ENCODE measurements around the gene EXT2. TPM values are rescaled to one million over a fixed set of nuclear protein-coding genes. Genes with fewer than 3 reads are reported as not detected.

Gene EXT2
- total and polyA plus RNA-seq, 4 donors: 18.0 to 95.3 (median 45.9) TPM

DNA sequence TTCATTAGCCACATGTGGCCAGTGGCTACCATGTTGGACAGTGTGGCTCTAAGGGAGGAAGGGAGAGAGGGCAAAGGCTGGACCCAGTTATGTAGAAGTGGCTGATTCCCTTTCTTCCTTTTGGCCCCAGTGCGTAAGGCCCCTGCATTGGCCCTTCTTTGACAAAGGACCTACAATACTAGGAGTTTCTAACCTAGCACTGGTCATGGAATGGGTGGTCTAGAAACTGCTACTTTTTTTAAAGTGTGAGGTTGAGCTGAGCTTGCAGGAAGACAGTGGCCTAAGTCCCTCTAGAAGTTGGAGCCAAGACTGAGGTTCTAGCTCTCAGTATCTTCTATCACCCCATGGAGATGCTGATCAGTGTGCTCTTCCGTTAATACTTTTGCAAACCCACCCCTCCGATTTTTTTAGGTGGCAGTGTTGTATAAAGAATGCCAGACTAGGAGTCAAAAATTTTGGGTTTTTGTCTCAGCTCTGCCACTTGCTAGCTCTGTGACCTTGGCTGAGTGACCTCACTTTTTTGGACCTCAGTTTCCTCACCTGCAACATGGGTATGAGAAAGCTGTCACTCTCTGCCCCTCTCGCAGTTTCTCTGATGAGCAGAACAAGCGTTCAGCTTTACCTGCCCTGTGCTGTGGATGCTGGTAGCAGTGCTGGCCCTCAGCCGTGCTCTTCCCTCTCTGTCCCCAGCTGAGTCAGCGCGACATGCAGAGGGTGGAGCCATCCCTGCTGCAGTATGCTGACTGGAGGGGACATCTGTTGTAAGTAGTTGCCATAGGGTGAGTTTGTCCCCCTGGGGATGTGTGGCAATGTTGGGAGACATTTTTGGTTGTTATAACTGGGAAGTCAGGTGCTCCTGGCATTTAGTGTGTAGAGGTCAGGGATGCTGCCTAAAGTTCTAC, 22.5 kb upstream of the EXT2 start:
- DNase-seq (no peak), ATAC-seq (ENCODE audit: insufficient read depth, low FRiP score) (no peak)
- WGBS, 2 donors: 95 to 97% methylated on average over 8 of the region's 8 CpGs

GRCh38 chr11:44078794-44079193, 16.7 kb upstream of the EXT2 start:
- Histone ChIP-seq H3K9me3 (ENCODE audit: control insufficient read depth in 4 of 4, insufficient read depth in 3 of 4, low read length in 3 of 4) (no peaks in the 10 kb centered on the region), H3K9ac (ENCODE audit: insufficient read depth in 1 of 2, low read length in 2 of 2) (no peak overlapping the region), H3K27me3 (ENCODE audit: control insufficient read depth in 3 of 3, insufficient read depth in 3 of 3, low read length in 2 of 3) (no peaks in the 10 kb centered on the region), H3K36me3 (ENCODE audit: control insufficient read depth in 4 of 4, insufficient read depth in 4 of 4, low read length in 4 of 4) (peaks cover 0 to 25% (median 7%) of the 10 kb centered on the region in 4 donors), H3K27ac (ENCODE audit: low read depth in 1 of 2, low read length in 1 of 2) (no peak overlapping the region), H3K4me1 (ENCODE audit: control insufficient read depth in 5 of 5, insufficient read depth in 5 of 5, low read length in 5 of 5) (peaks cover 0 to 2% (median 0%) of the 10 kb centered on the region in 5 donors), H3K4me3 (no peak overlapping the region)
- TF ChIP-seq, protein P1, sequence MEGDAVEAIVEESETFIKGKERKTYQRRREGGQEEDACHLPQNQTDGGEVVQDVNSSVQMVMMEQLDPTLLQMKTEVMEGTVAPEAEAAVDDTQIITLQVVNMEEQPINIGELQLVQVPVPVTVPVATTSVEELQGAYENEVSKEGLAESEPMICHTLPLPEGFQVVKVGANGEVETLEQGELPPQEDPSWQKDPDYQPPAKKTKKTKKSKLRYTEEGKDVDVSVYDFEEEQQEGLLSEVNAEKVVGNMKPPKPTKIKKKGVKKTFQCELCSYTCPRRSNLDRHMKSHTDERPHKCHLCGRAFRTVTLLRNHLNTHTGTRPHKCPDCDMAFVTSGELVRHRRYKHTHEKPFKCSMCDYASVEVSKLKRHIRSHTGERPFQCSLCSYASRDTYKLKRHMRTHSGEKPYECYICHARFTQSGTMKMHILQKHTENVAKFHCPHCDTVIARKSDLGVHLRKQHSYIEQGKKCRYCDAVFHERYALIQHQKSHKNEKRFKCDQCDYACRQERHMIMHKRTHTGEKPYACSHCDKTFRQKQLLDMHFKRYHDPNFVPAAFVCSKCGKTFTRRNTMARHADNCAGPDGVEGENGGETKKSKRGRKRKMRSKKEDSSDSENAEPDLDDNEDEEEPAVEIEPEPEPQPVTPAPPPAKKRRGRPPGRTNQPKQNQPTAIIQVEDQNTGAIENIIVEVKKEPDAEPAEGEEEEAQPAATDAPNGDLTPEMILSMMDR (IDR thresholded peaks at IDR 0.05; ENCODE audit: control extremely low read depth, extremely low read depth): no peak
- DNase-seq: no peak
- ATAC-seq (ENCODE audit: insufficient read depth, low FRiP score): no peak
- 93 to 98% methylated on average over 5 of the region's 5 CpGs for WGBS, 2 donors

More for the DNA sequence above, 22.5 kb upstream of the EXT2 start:
- Histone ChIP-seq H3K4me3 (no peak overlapping the region), H3K9me3 (ENCODE audit: control insufficient read depth in 4 of 4, insufficient read depth in 3 of 4, low read length in 3 of 4) (no peaks in the 10 kb centered on the region), H3K4me1 (ENCODE audit: control insufficient read depth in 5 of 5, insufficient read depth in 5 of 5, low read length in 5 of 5) (peaks cover 0 to 2% (median 0%) of the 10 kb centered on the region in 5 donors), H3K9ac (ENCODE audit: insufficient read depth in 1 of 2, low read length in 2 of 2) (no peak overlapping the region), H3K27ac (ENCODE audit: low read depth in 1 of 2, low read length in 1 of 2) (no peak overlapping the region), H3K36me3 (ENCODE audit: control insufficient read depth in 4 of 4, insufficient read depth in 4 of 4, low read length in 4 of 4) (peaks cover 0 to 12% (median 6%) of the 10 kb centered on the region in 4 donors), H3K27me3 (ENCODE audit: control insufficient read depth in 3 of 3, insufficient read depth in 3 of 3, low read length in 2 of 3) (no peaks in the 10 kb centered on the region)
- TF ChIP-seq, protein P1 (IDR thresholded peaks at IDR 0.05; ENCODE audit: control extremely low read depth, extremely low read depth): no peak

- no peak overlapping the region for H3K27ac ChIP-seq (ENCODE audit: low read depth in 1 of 2, low read length in 1 of 2)
- TF ChIP-seq, protein P1 (IDR thresholded peaks at IDR 0.05; ENCODE audit: control extremely low read depth, extremely low read depth): no peak
- no peak overlapping the region for H3K4me3 ChIP-seq
- no peaks in the 10 kb centered on the region for H3K9me3 ChIP-seq (ENCODE audit: control insufficient read depth in 4 of 4, insufficient read depth in 3 of 4, low read length in 3 of 4)
- no peak overlapping the region for H3K9ac ChIP-seq (ENCODE audit: insufficient read depth in 1 of 2, low read length in 2 of 2)
- no peaks in the 10 kb centered on the region for H3K27me3 ChIP-seq (ENCODE audit: control insufficient read depth in 3 of 3, insufficient read depth in 3 of 3, low read length in 2 of 3)
- no peak for ATAC-seq (ENCODE audit: insufficient read depth, low FRiP score)
- WGBS, 2 donors: 85 to 91% methylated on average over 6 of the region's 6 CpGs
- H3K4me1 ChIP-seq (ENCODE audit: control insufficient read depth in 5 of 5, insufficient read depth in 5 of 5, low read length in 5 of 5): peaks cover 0 to 2% (median 0%) of the 10 kb centered on the region in 5 donors
- peaks cover 0 to 26% (median 6%) of the 10 kb centered on the region in 4 donors for H3K36me3 ChIP-seq (ENCODE audit: control insufficient read depth in 4 of 4, insufficient read depth in 4 of 4, low read length in 4 of 4)
- DNase-seq: no peak
Observed at GRCh38 chr11:44079376-44079775, 16.1 kb upstream of the EXT2 start.
